Eye (tissue), 1 donor: ENCODE measurements around the gene RRBP1.
"Not testable (repeated sequence)": the region's sequence is repeated elsewhere in the genome, so short reads cannot be mapped to it uniquely, and the experiment has no call there.

Source experiments
- DNase-seq: peaks from one replicate; pipeline ENCODE4 v3.0.0-alpha.2; 2015

Gene RRBP1

DNA sequence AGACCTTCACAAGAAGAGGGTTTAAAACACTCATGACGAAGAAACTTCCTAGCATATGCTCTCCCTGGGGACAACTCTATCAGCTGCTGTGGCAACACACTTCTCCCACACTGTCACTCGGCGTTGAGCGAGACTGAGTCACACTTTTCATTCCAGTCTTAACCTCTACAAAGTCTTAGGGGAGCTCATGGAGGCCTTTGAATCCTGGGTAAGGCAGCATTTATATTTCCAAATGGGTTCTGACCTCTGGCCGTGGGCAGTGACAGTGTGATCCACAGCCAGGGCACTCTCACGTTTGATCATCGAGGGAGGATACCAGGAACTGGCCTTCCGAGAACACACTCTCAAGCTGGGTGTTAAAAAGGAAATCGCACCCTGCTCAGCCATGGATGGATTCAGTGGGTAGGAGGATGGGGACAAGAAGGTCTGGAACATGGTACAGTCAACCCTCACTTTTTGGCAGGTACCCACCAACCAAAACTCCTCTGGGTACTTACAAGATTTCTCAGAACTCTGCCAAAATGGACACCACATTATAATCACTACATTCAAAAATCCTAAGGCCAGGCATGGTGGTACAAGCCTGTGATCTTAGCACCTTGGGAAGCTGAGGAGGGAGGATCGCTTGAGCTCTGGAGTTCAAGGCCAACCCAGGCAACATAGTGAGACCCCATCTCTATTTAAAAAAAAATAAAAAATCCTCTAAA is 19.6 kb downstream of the RRBP1 start:
- DNase-seq: no peak

DNA sequence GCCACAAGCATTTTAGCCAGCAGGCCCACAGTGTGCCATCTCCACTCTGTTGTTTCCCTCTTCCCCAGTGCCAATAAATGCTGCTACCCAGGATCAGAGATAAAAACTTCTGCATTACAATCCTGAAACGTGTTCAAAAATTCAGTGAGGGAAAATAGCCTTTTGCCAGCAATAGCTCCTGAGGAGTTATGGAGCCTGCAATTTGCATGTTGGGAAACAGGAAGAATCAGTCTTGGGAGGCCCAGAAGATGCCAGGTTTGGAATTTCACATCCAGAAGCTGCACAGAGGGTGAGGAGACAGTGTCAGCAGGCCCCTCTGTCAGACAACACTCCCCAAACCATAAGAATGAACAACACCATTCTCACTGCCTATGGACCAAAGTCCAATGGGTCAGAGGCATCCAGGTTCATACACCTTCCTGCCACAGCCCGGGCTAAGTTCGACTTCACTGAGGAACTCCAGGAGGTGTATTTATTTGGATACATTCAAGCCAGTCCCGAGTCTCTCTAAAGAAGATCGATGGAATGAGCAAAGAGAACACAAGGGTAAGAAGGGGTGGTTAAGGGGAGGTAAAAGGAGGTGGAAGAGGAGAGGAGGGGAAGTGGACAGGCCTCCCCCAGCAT is 20.8 kb downstream of the RRBP1 start:
- DNase-seq: no peak

- DNase-seq: no peak
Observed at GRCh38 chr20:17660667-17661066, 21.4 kb downstream of the RRBP1 start.

DNA sequence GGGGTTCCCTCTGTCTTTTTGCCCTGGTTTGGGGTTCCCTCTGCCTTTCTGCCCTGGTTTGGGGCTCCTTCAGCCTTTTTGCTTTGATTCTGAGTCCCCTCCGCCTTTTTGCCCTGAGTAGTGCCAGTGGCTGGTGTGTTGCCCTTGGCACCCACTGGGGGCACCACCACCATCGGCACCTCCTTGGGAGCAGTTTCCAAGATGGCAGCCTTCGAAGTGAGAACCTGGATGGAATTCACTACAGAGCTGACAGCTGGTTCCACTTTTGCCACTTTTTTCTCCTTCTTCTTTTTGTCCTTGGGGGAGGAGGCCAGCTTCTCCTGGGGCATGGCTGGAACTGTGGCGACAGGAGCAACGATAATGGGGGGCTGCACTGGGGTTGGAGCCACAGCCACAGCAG is 22.2 kb downstream of the RRBP1 start:
- no peak for DNase-seq

GRCh38 chr20:17659344-17659743 is 22.7 kb downstream of the RRBP1 start:
- not testable (repeated sequence) for DNase-seq

- DNase-seq: no peak
Observed at GRCh38 chr20:17658648-17658993, 23.4 kb downstream of the RRBP1 start.

- DNase-seq: no peak
Observed at GRCh38 chr20:17657898-17658647, 24.0 kb downstream of the RRBP1 start.

DNA sequence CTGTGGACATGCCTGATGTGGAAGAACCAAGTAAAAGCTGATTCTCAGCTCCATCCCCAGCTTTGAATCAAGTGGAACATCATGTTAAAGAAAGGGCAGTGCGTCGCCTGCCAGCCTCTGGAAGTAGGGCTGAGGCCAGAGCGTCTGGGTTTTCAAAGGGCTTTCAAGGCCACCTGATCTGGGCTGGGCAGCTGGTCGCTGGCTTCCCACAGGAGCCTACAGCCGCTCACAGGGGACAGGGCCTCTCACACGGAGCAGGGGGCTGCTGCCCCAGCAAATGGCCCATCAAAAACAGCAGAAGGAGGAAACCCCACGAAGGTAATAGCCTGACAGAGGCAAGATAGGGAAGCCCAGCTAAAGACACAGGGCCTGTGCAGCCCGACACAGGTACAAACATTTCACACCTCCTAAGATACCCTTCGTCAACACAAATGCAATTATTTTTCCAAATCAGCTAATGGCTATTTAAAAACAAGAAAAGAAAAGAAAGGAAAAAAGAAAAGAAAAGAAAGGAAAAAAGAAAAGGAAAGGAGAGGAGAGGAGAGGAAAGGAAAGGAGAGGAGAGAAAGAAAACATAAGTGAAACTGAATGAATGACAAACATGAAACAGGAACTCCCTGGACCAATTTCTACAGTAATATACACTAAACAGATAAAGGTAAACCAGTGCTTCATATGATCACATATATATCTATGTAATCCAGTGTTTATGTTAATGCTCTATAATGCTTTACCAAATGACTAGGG is 24.8 kb downstream of the RRBP1 start:
- DNase-seq: no peak

DNA sequence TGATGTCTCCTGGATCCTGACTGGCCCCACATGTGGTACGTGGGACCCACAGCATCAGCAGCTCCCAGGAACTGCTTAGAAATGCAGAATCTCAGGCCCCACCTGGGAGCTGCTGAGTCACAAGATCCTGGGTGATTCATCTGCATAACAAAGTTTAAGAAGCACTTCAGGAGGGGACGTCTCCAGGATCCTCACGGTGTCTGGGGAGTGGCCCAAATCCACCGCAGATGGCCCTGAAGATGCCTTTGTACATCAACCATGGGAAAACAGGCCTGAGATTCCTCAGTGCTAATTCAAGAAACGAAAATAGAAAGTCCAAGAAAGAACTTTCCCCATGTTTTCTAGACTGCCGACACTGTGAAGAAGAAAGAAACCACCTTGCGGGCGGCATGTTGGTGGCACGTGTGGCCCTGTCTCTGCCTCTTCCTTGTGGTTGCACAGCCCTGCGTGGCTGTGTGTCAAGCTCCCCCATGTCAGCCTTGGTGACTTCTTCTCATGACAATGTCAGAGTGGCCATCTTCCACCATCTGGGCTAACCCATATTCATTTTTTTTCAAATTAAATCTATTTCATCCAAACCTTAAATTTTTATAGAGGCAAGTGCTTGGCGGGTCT is 26.1 kb downstream of the RRBP1 start:
- DNase-seq: no peak

DNA sequence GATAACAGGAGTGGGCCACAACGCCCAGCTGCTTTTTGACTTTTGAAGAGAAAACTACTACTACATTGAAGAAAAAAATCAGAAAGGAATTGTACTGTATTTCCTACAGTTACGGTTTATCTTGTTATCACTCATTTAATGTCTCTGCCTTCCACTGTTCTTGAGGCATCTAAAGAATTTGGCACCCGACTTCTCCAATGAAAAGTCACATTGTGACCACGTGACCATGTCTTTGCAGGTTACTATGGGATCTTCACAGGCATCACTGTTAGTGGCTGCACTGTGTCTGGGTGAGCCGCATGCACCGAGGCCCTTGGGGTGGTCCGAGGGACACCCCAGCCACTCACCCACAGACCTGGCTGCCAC is 26.8 kb downstream of the RRBP1 start:
- no peak for DNase-seq

GRCh38 chr20:17654649-17655285 is 27.3 kb downstream of the RRBP1 start:
- DNase-seq: peak; percentile 66

- DNase-seq: no peak
Observed at GRCh38 chr20:17653835-17654648, 28.0 kb downstream of the RRBP1 start.

- DNase-seq: no peak
Observed at GRCh38 chr20:17652411-17652810, 29.6 kb downstream of the RRBP1 start.

GRCh38 chr20:17651760-17652388 is 30.2 kb downstream of the RRBP1 start:
- DNase-seq: no peak

- no peak for DNase-seq
Observed at GRCh38 chr20:17651129-17651759, 30.8 kb downstream of the RRBP1 start.

DNA sequence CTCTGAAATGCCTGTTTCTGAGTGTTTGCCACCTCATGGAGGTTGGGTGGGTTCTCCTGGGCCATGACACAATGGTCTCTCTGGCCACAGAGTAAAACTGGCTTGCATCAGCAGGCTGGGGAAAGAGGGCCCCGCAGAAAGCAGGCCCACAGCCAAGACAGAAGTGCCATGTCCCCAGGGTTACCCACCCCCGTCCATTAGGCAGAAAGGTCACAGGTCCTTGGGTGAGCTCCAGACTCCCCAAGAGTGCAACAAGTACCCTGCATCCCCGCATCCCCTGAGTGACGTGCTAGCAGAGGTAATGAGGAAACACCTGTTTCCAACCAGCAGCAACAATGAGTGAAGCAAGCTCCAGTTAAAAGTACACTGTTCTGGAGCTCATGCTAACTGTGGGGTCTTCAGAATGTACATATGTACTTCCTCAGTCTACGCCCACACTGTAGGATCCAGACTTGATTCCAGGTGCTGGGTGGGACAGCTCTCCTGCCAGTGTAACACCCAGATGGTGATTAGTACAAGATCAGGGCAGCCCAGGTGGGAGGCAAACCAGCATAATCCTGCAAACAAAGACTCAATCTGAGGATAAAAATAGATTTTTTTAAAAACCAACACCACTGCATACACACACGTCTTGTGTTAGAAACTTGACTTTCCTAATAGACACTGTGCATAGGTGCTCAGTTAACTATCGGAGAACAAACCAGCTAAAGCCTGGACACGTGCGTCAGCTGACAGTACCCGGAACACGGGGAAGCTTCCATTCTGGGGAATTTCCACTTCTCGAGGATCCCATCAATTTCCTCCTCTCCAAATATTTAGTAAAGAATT is 31.5 kb downstream of the RRBP1 start:
- DNase-seq: no peak

DNA sequence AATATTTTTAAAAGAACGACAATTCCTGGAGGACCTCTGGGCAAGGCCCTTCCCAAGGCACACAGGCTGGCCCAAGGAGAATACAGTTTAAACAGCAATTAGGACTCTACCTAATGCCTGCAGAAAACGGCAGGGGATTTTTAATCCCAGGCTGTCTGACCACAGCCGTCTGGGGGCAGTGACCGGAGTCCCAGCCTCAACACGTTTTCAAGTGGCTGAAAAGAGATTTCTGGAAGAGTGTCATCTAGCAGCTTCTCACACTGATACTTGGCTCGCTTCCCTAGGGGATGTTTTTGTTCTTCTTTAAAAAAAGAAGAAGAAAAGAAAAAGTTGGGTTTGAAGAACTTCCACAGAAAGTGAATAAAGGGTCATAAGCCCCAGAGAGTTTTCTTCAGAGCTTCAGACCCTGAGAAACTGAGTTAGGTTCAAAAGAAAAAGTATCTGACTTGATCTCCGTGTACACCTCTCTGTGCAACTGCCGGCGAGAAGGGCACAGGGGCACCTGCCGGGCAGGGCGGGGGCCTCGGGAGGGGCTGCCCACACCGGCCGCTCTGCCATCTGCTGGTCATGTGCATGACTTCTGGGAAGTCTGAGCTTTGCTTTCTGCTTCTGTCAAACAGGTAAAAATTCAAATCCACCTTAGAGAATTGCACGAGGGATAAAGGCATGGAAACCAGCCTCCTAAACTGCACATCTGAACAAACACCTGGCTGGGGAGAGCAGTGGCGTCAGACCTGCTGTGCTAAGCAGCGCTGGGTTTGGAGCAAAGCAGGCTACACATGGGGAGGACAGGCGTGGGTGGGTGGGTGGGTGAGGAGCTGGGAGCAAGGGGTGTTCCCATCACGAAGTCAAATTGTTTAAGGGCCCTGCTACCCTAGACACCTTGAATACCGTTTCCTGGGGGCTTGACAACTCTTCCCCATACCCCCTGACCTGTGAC is 33.0 kb downstream of the RRBP1 start:
- DNase-seq: peak; percentile 40

- DNase-seq: no peak
Observed at GRCh38 chr20:17648315-17648646, 33.8 kb downstream of the RRBP1 start.
